ENCODE measurements around the gene RGS6.

The RGS6 gene

GRCh38 chr14:72528059-72528862 lies 596.0 kb downstream of the RGS6 start:
- Histone ChIP-seq H3K27me3 (ENCODE audit: insufficient read depth, low read length) (no peaks in the 10 kb centered on the region), H3K36me3 (ENCODE audit: insufficient read depth, low read depth, low read length) (no peaks in the 10 kb centered on the region), H3K4me1 (ENCODE audit: insufficient read depth, low read length) (no peaks in the 10 kb centered on the region), H3K9ac (ENCODE audit: low read depth, low read length) (no peak overlapping the region), H3K27ac (ENCODE audit: low read length) (no peak overlapping the region), H3K9me3 (ENCODE audit: insufficient read depth, low read depth, low read length) (peaks cover 8% of the 10 kb centered on the region), H3K4me3 (ENCODE audit: low read length) (no peak overlapping the region)

- Histone ChIP-seq H3K4me3 (ENCODE audit: low read length) (no peak overlapping the region), H3K9ac (ENCODE audit: low read depth, low read length) (no peak overlapping the region), H3K27me3 (ENCODE audit: insufficient read depth, low read length) (no peaks in the 10 kb centered on the region), H3K9me3 (ENCODE audit: insufficient read depth, low read depth, low read length) (peaks cover 9% of the 10 kb centered on the region), H3K27ac (ENCODE audit: low read length) (no peak overlapping the region), H3K4me1 (ENCODE audit: insufficient read depth, low read length) (no peaks in the 10 kb centered on the region), H3K36me3 (ENCODE audit: insufficient read depth, low read depth, low read length) (no peaks in the 10 kb centered on the region)
Observed at GRCh38 chr14:72528863-72529175, 596.6 kb downstream of the RGS6 start.

GRCh38 chr14:72532686-72533454 lies 600.6 kb downstream of the RGS6 start:
- Histone ChIP-seq H3K4me1 (ENCODE audit: insufficient read depth, low read length) (no peaks in the 10 kb centered on the region), H3K4me3 (ENCODE audit: low read length) (no peak overlapping the region), H3K9ac (ENCODE audit: low read depth, low read length) (no peak overlapping the region), H3K27ac (ENCODE audit: low read length) (no peak overlapping the region), H3K9me3 (ENCODE audit: insufficient read depth, low read depth, low read length) (peaks cover 9% of the 10 kb centered on the region), H3K27me3 (ENCODE audit: insufficient read depth, low read length) (no peaks in the 10 kb centered on the region; the same call in 1 of the 2 replicates), H3K36me3 (ENCODE audit: insufficient read depth, low read depth, low read length) (no peaks in the 10 kb centered on the region)

- H3K4me1 ChIP-seq (ENCODE audit: insufficient read depth, low read length): no peaks in the 10 kb centered on the region
- no peaks in the 10 kb centered on the region for H3K36me3 ChIP-seq (ENCODE audit: insufficient read depth, low read depth, low read length)
- no peak overlapping the region for H3K4me3 ChIP-seq (ENCODE audit: low read length)
- no peak overlapping the region for H3K27ac ChIP-seq (ENCODE audit: low read length)
- H3K27me3 ChIP-seq (ENCODE audit: insufficient read depth, low read length): no peaks in the 10 kb centered on the region; the same call in 1 of the 2 replicates
- peaks cover 9% of the 10 kb centered on the region for H3K9me3 ChIP-seq (ENCODE audit: insufficient read depth, low read depth, low read length)
- no peak overlapping the region for H3K9ac ChIP-seq (ENCODE audit: low read depth, low read length)
Observed at GRCh38 chr14:72535485-72535884, 603.3 kb downstream of the RGS6 start.

- Histone ChIP-seq H3K9ac (ENCODE audit: low read depth, low read length) (no peak overlapping the region), H3K4me1 (ENCODE audit: insufficient read depth, low read length) (no peaks in the 10 kb centered on the region), H3K4me3 (ENCODE audit: low read length) (no peak overlapping the region), H3K36me3 (ENCODE audit: insufficient read depth, low read depth, low read length) (no peaks in the 10 kb centered on the region), H3K27ac (ENCODE audit: low read length) (no peak overlapping the region), H3K9me3 (ENCODE audit: insufficient read depth, low read depth, low read length) (no peaks in the 10 kb centered on the region), H3K27me3 (ENCODE audit: insufficient read depth, low read length) (no peaks in the 10 kb centered on the region; the same call in 1 of the 2 replicates)
Observed at GRCh38 chr14:72538387-72538786, 606.2 kb downstream of the RGS6 start.

- H3K4me3 ChIP-seq (ENCODE audit: low read length): no peak overlapping the region
- no peak overlapping the region for H3K9ac ChIP-seq (ENCODE audit: low read depth, low read length)
- no peaks in the 10 kb centered on the region; the same call in 1 of the 2 replicates for H3K27me3 ChIP-seq (ENCODE audit: insufficient read depth, low read length)
- H3K9me3 ChIP-seq (ENCODE audit: insufficient read depth, low read depth, low read length): no peaks in the 10 kb centered on the region
- H3K4me1 ChIP-seq (ENCODE audit: insufficient read depth, low read length): peaks cover 3% of the 10 kb centered on the region; the same call in 1 of the 2 replicates
- H3K27ac ChIP-seq (ENCODE audit: low read length): no peak overlapping the region
- H3K36me3 ChIP-seq (ENCODE audit: insufficient read depth, low read depth, low read length): no peaks in the 10 kb centered on the region
Observed at GRCh38 chr14:72539661-72540315, 607.6 kb downstream of the RGS6 start.

- Histone ChIP-seq H3K9ac (ENCODE audit: low read depth, low read length) (no peak overlapping the region), H3K4me3 (ENCODE audit: low read length) (no peak overlapping the region), H3K4me1 (ENCODE audit: insufficient read depth, low read length) (peaks cover 6% of the 10 kb centered on the region; the same call in 1 of the 2 replicates), H3K36me3 (ENCODE audit: insufficient read depth, low read depth, low read length) (no peaks in the 10 kb centered on the region), H3K27ac (ENCODE audit: low read length) (no peak overlapping the region), H3K27me3 (ENCODE audit: insufficient read depth, low read length) (no peaks in the 10 kb centered on the region; the same call in 1 of the 2 replicates), H3K9me3 (ENCODE audit: insufficient read depth, low read depth, low read length) (no peaks in the 10 kb centered on the region)
Observed at GRCh38 chr14:72540836-72541235, 608.6 kb downstream of the RGS6 start.

- Histone ChIP-seq H3K27me3 (ENCODE audit: insufficient read depth, low read length) (no peaks in the 10 kb centered on the region), H3K36me3 (ENCODE audit: insufficient read depth, low read depth, low read length) (no peaks in the 10 kb centered on the region), H3K4me1 (ENCODE audit: insufficient read depth, low read length) (peaks cover 6% of the 10 kb centered on the region; the same call in 1 of the 2 replicates), H3K27ac (ENCODE audit: low read length) (no peak overlapping the region), H3K9me3 (ENCODE audit: insufficient read depth, low read depth, low read length) (no peaks in the 10 kb centered on the region), H3K4me3 (ENCODE audit: low read length) (no peak overlapping the region), H3K9ac (ENCODE audit: low read depth, low read length) (no peak overlapping the region)
Observed at GRCh38 chr14:72541546-72541945, 609.3 kb downstream of the RGS6 start.

- Histone ChIP-seq H3K9me3 (ENCODE audit: insufficient read depth, low read depth, low read length) (no peaks in the 10 kb centered on the region), H3K4me3 (ENCODE audit: low read length) (no peak overlapping the region), H3K4me1 (ENCODE audit: insufficient read depth, low read length) (peaks cover 6% of the 10 kb centered on the region; the same call in 1 of the 2 replicates), H3K36me3 (ENCODE audit: insufficient read depth, low read depth, low read length) (no peaks in the 10 kb centered on the region), H3K27me3 (ENCODE audit: insufficient read depth, low read length) (no peaks in the 10 kb centered on the region), H3K27ac (ENCODE audit: low read length) (no peak overlapping the region), H3K9ac (ENCODE audit: low read depth, low read length) (no peak overlapping the region)
Observed at GRCh38 chr14:72543341-72543740, 611.1 kb downstream of the RGS6 start.

- Histone ChIP-seq H3K4me3 (ENCODE audit: low read length) (no peak overlapping the region), H3K9me3 (ENCODE audit: insufficient read depth, low read depth, low read length) (no peaks in the 10 kb centered on the region), H3K9ac (ENCODE audit: low read depth, low read length) (no peak overlapping the region), H3K36me3 (ENCODE audit: insufficient read depth, low read depth, low read length) (no peaks in the 10 kb centered on the region), H3K4me1 (ENCODE audit: insufficient read depth, low read length) (peaks cover 6% of the 10 kb centered on the region; the same call in 1 of the 2 replicates), H3K27ac (ENCODE audit: low read length) (no peak overlapping the region), H3K27me3 (ENCODE audit: insufficient read depth, low read length) (no peaks in the 10 kb centered on the region)
Observed at GRCh38 chr14:72544615-72545387, 612.6 kb downstream of the RGS6 start.

All from iPS-20b (cell line).